HEK293 (cell line): Measurements from ENCODE around the gene PSMD5.

Experiments
- ZNF174 ChIP-seq: fragments of 450-650 bp; formaldehyde crosslinking; IDR thresholded peaks from 2 replicates; pipeline ENCODE4 v1.5.0; 2017; ENCODE audit warnings: missing biosample characterization, mild to moderate bottlenecking, missing genetic modification characterization
- TF ChIP-seq, protein P1 (sequence below): fragments of 450-650 bp; formaldehyde crosslinking; IDR thresholded peaks from 2 replicates; pipeline ENCODE4 v1.5.1; 2016; ENCODE audit warnings: missing biosample characterization, missing genetic modification characterization

DNA sequence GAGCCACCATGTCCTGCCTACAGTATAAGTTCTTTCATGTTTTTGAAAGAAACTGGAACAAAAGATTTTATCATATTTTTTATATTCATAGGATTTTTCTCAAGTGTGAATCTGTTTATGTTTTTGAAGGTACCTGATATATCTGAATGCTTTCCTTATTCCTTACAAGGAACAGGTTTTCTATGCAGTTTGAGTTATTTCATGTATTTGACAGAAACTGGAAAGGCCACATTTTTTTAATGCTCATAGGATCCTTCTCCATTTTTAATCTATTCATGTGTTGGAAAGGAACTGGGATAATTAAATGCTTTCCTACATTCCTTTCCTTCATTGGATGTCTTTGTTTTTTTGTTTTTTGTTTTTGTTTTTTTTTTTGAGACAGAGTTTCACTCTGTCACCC is 33.8 kb downstream of the PSMD5 start:
- no peak for TF ChIP-seq ZNF174
- TF ChIP-seq, protein P1, sequence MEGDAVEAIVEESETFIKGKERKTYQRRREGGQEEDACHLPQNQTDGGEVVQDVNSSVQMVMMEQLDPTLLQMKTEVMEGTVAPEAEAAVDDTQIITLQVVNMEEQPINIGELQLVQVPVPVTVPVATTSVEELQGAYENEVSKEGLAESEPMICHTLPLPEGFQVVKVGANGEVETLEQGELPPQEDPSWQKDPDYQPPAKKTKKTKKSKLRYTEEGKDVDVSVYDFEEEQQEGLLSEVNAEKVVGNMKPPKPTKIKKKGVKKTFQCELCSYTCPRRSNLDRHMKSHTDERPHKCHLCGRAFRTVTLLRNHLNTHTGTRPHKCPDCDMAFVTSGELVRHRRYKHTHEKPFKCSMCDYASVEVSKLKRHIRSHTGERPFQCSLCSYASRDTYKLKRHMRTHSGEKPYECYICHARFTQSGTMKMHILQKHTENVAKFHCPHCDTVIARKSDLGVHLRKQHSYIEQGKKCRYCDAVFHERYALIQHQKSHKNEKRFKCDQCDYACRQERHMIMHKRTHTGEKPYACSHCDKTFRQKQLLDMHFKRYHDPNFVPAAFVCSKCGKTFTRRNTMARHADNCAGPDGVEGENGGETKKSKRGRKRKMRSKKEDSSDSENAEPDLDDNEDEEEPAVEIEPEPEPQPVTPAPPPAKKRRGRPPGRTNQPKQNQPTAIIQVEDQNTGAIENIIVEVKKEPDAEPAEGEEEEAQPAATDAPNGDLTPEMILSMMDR (tag by site-specific recombination) = no peak
